A549 (cell line): ENCODE results near the gene GPR139. TPM values are rescaled to one million over a fixed set of nuclear protein-coding genes. Genes with fewer than 3 reads are reported as not detected.

Experiments
- ATAC-seq, 2 experiments: fragments of 200-7000 bp in 1 of 2; fragments of >200 bp in 1 of 2; cut with Nextera tagmentation in 1 of 2; cut with Tn5 transposase in 1 of 2; 3 replicates each; pipeline versions ENCODE4 v1.8.0 to v1.9.1; 2018 to 2020; ENCODE audit warnings: mild to moderate bottlenecking in 1 of 2, moderate library complexity in 1 of 2
- CTCF ChIA-PET: fragments of 300-600 bp; sonication (Branson Sonifier 250); formaldehyde crosslinking; extraction: SDS; loops from one replicate; lab custom pipeline; 2021; ENCODE audit warnings: antibody characterized with exemption, inconsistent platforms; lab: Yijun Ruan, JAX
- POLR2A ChIA-PET: fragments of 350-600 bp; formaldehyde crosslinking; extraction: SDS; loops from one replicate; lab custom pipeline; 2021; ENCODE audit warnings: antibody characterized with exemption, inconsistent platforms; lab: Yijun Ruan, JAX
- DNase-seq, 2 experiments: peaks; one replicate each; pipeline versions ENCODE4 v3.0.0 to v3.0.0-alpha.2; 2011 to 2016; ENCODE audit warnings: low read depth in 1 of 2, low spot score in 1 of 2
- FAIRE-seq: peaks from 2 replicates; lab custom pipeline; 2011; peaks lifted over from hg19 to GRCh38; lab: Jason Lieb, UNC
- H3K27ac ChIP-seq, 2 experiments: fragments of >200 bp; sonication (Bioruptor Twin); formaldehyde crosslinking; 3 replicates each; pipeline ENCODE4 v1.5.1; 2016 to 2017
- H3K4me1 ChIP-seq: fragments of >200 bp; sonication (Bioruptor Twin); formaldehyde crosslinking; 3 replicates; pipeline ENCODE4 v1.6.1; 2016
- H3K4me2 ChIP-seq: fragments of >200 bp; sonication (Bioruptor Twin); formaldehyde crosslinking; 3 replicates; pipeline ENCODE4 v1.6.1; 2016
- H3K4me3 ChIP-seq: fragments of >200 bp; sonication (Bioruptor Twin); formaldehyde crosslinking; 3 replicates; pipeline ENCODE4 v1.5.1; 2016
- H3K9me3 ChIP-seq: fragments of >200 bp; sonication (Bioruptor Twin); formaldehyde crosslinking; 3 replicates; pipeline ENCODE4 v1.6.1; 2016
- BCL3 ChIP-seq: fragments of >200 bp; sonication (Bioruptor Twin); formaldehyde crosslinking; IDR thresholded peaks from 3 replicates; pipeline ENCODE4 v1.6.1; 2016
- BHLHE40 ChIP-seq: IDR thresholded peaks from 2 replicates; pipeline ENCODE4 v1.6.1; 2012; ENCODE audit warnings: low read depth, low read length, inconsistent platforms
- CEBPB ChIP-seq, 2 experiments: fragments of >200 bp in 1 of 2; sonication (Bioruptor Twin) in 1 of 2; formaldehyde crosslinking in 1 of 2; IDR thresholded peaks; 2 replicates each; pipeline ENCODE4 v1.6.1; 2012 to 2016
- CHD2 ChIP-seq: fragments of 150-350 bp; IDR thresholded peaks from 2 replicates; pipeline ENCODE4 v1.6.1; 2014; ENCODE audit warnings: low read length; ENCODE audit not compliant: partially characterized antibody
- ESRRA ChIP-seq: fragments of 150-350 bp; IDR thresholded peaks from 2 replicates; pipeline ENCODE4 v1.6.1; 2014; ENCODE audit warnings: mild to moderate bottlenecking, low read length, borderline replicate concordance
- GATA3 ChIP-seq: IDR thresholded peaks from 2 replicates; pipeline ENCODE4 v1.6.1; 2012; ENCODE audit warnings: borderline replicate concordance
- HEYL ChIP-seq: fragments of 250-450 bp; sonication (Bioruptor Pico); IDR thresholded peaks from 2 replicates; pipeline ENCODE4 v1.8.0; 2021; ENCODE audit warnings: mild to moderate bottlenecking, moderate library complexity
- HMGXB4 ChIP-seq: fragments of 250-450 bp; sonication (Bioruptor Pico); IDR thresholded peaks from 2 replicates; pipeline ENCODE4 v1.5.0; 2021; ENCODE audit warnings: mild to moderate bottlenecking, moderate library complexity, borderline replicate concordance
- HOXA7 ChIP-seq: fragments of 250-450 bp; sonication (Bioruptor Pico); IDR thresholded peaks from 2 replicates; pipeline ENCODE4 v1.5.0; 2020; ENCODE audit warnings: mild to moderate bottlenecking, moderate library complexity
- JUN ChIP-seq, 2 experiments: fragments of >200 bp; sonication (Bioruptor Twin); formaldehyde crosslinking; IDR thresholded peaks; 2 replicates in 1 of 2; 3 replicates in 1 of 2; pipeline ENCODE4 v1.6.1; 2016 to 2017
- MAZ ChIP-seq: fragments of 150-350 bp; IDR thresholded peaks from 2 replicates; pipeline ENCODE4 v1.6.1; 2014; ENCODE audit warnings: antibody characterized with exemption, low read depth, low read length, borderline replicate concordance
- PHF8 ChIP-seq: fragments of 200-600 bp; sonication (generic); IDR thresholded peaks from 2 replicates; pipeline ENCODE4 v1.6.1; 2016; ENCODE audit warnings: low read depth, mild to moderate bottlenecking, antibody characterized with exemption, moderate library complexity, borderline replicate concordance
- POLR2A ChIP-seq: IDR thresholded peaks from 2 replicates; pipeline ENCODE4 v1.6.1; 2012; ENCODE audit warnings: mild to moderate bottlenecking, low read length
- POLR2AphosphoS2 ChIP-seq: conservative IDR thresholded peaks from 2 replicates; pipeline ENCODE4 v1.6.1; 2012; ENCODE audit warnings: low read length, improper control_type of control experiment, inconsistent platforms
- RAD21 ChIP-seq, 2 experiments: fragments of >200 bp in 1 of 2; sonication (Bioruptor Twin) in 1 of 2; formaldehyde crosslinking in 1 of 2; IDR thresholded peaks in 1 of 2; conservative IDR thresholded peaks in 1 of 2; 2 replicates in 1 of 2; 3 replicates in 1 of 2; pipeline ENCODE4 v1.6.1; 2012 to 2018; ENCODE audit warnings: inconsistent platforms in 1 of 2
- RCOR1 ChIP-seq: fragments of 150-350 bp; IDR thresholded peaks from 2 replicates; pipeline ENCODE4 v1.6.1; 2014; ENCODE audit warnings: antibody characterized with exemption, low read length, low read depth
- RNF2 ChIP-seq: fragments of 200-600 bp; sonication (generic); IDR thresholded peaks from 2 replicates; pipeline ENCODE4 v1.6.1; 2016; ENCODE audit warnings: low read depth, mild to moderate bottlenecking, antibody characterized with exemption, moderate library complexity, borderline replicate concordance
- SREBF2 ChIP-seq: fragments of 450-650 bp; IDR thresholded peaks from 2 replicates; pipeline ENCODE4 v1.6.1; 2014; ENCODE audit warnings: mild to moderate bottlenecking, moderate library complexity
- TP53 ChIP-seq: fragments of 250-450 bp; sonication (Bioruptor Pico); IDR thresholded peaks from 2 replicates; pipeline ENCODE4 v1.5.0; 2021; ENCODE audit warnings: mild to moderate bottlenecking, moderate library complexity
- ZC3H11A ChIP-seq: fragments of 450-650 bp; IDR thresholded peaks from 2 replicates; pipeline ENCODE4 v1.6.1; 2014; ENCODE audit warnings: antibody characterized with exemption, mild to moderate bottlenecking
- ZFP36 ChIP-seq: fragments of 450-650 bp; IDR thresholded peaks from 2 replicates; pipeline ENCODE4 v1.6.1; 2014; ENCODE audit warnings: borderline replicate concordance; ENCODE audit not compliant: partially characterized antibody
- WGBS: methylation state at CpG from one replicate; pipeline ENCODE4 v1.1.6; 2017; ENCODE audit errors: missing lambda C conversion rate; 5-methylcytosine and 5-hydroxymethylcytosine counted together
- polyA plus RNA-seq, 4 experiments: library from polyadenylated mRNA; depleted of rRNA in 3 of 4; stranded (reverse); fragments of >200 nt; fragmentation: RNase III in 1 of 4; extraction: RNeasy Plus Mini Kit Qiagen cat#74134 plus additional on column Dnase treatment in 1 of 4; gene quantifications; 2 replicates in 3 of 4; 3 replicates in 1 of 4; pipeline ENCODE4 v1.2.3, GENCODE V29; 2011 to 2017
- TF ChIP-seq, protein P1 (sequence below): fragments of 450-650 bp; IDR thresholded peaks from 2 replicates; pipeline ENCODE4 v1.6.1; 2014; ENCODE audit warnings: antibody characterized with exemption
- TF ChIP-seq, protein P2 (sequence below): IDR thresholded peaks from 2 replicates; pipeline ENCODE4 v1.6.1; 2012; ENCODE audit warnings: low read depth, borderline replicate concordance
- TF ChIP-seq, protein P3 (sequence below): fragments of 200-600 bp; sonication (generic); IDR thresholded peaks from 2 replicates; pipeline ENCODE4 v1.6.1; 2016; ENCODE audit warnings: antibody characterized with exemption, mild to moderate bottlenecking, moderate library complexity

GPR139 gene
- polyA plus RNA-seq, 2 of the 4 experiments (the other 2 are of a cell fraction), result not detected

- Histone ChIP-seq H3K4me2 (no peak overlapping the region), H3K4me1 (no peaks in the 10 kb centered on the region), H3K9me3 (no peaks in the 10 kb centered on the region), H3K4me3 (no peak overlapping the region), H3K27ac (no peak overlapping the region)
- ChIA-PET POLR2A (no interaction called here), CTCF (no interaction called here)
- no peak for TF ChIP-seq ZFP36
- TF ChIP-seq, protein P1, sequence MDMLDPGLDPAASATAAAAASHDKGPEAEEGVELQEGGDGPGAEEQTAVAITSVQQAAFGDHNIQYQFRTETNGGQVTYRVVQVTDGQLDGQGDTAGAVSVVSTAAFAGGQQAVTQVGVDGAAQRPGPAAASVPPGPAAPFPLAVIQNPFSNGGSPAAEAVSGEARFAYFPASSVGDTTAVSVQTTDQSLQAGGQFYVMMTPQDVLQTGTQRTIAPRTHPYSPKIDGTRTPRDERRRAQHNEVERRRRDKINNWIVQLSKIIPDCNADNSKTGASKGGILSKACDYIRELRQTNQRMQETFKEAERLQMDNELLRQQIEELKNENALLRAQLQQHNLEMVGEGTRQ, result no peak
- TF ChIP-seq, protein P2, sequence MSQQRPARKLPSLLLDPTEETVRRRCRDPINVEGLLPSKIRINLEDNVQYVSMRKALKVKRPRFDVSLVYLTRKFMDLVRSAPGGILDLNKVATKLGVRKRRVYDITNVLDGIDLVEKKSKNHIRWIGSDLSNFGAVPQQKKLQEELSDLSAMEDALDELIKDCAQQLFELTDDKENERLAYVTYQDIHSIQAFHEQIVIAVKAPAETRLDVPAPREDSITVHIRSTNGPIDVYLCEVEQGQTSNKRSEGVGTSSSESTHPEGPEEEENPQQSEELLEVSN, result no peak
- no peak for TF ChIP-seq HEYL (CRISPR knock-in tag)
- TF ChIP-seq POLR2A, result no peak
- no peak for TF ChIP-seq PHF8
- 0% methylated on average over 1 of the region's 1 CpG for WGBS
- FAIRE-seq (no peak), ATAC-seq (no peak), DNase-seq (no peak)
These were observed 23.9 kb downstream of the GPR139 start for GRCh38 chr16:20049831-20050230.

- ATAC-seq (no peak), FAIRE-seq (no peak), DNase-seq (no peak)
- H3K4me2 ChIP-seq, result no peak overlapping the region
- H3K9me3 ChIP-seq, result no peaks in the 10 kb centered on the region
- POLR2A ChIA-PET, result no interaction called here
- TF ChIP-seq GATA3 (no peak), RCOR1 (no peak), BCL3 (no peak), POLR2A (no peak), MAZ (no peak), BHLHE40 (no peak), JUN (IDR thresholded peaks at IDR 0.05) (no peak), TP53 (CRISPR knock-in tag) (no peak), HOXA7 (no peak)
- TF ChIP-seq, protein P3, sequence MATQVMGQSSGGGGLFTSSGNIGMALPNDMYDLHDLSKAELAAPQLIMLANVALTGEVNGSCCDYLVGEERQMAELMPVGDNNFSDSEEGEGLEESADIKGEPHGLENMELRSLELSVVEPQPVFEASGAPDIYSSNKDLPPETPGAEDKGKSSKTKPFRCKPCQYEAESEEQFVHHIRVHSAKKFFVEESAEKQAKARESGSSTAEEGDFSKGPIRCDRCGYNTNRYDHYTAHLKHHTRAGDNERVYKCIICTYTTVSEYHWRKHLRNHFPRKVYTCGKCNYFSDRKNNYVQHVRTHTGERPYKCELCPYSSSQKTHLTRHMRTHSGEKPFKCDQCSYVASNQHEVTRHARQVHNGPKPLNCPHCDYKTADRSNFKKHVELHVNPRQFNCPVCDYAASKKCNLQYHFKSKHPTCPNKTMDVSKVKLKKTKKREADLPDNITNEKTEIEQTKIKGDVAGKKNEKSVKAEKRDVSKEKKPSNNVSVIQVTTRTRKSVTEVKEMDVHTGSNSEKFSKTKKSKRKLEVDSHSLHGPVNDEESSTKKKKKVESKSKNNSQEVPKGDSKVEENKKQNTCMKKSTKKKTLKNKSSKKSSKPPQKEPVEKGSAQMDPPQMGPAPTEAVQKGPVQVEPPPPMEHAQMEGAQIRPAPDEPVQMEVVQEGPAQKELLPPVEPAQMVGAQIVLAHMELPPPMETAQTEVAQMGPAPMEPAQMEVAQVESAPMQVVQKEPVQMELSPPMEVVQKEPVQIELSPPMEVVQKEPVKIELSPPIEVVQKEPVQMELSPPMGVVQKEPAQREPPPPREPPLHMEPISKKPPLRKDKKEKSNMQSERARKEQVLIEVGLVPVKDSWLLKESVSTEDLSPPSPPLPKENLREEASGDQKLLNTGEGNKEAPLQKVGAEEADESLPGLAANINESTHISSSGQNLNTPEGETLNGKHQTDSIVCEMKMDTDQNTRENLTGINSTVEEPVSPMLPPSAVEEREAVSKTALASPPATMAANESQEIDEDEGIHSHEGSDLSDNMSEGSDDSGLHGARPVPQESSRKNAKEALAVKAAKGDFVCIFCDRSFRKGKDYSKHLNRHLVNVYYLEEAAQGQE, result no peak
- TF ChIP-seq, protein P1, result no peak
- no peaks in the 10 kb centered on the region for H3K4me1 ChIP-seq
- H3K27ac ChIP-seq, result no peak overlapping the region
- no peak overlapping the region for H3K4me3 ChIP-seq
- 32% methylated on average over 3 of the region's 3 CpGs for whole genome bisulfite sequencing
- CTCF ChIA-PET, result no interaction called here
These were observed 27.8 kb downstream of the GPR139 start for GRCh38 chr16:20045886-20046285.

- Histone ChIP-seq H3K9me3 (no peaks in the 10 kb centered on the region), H3K27ac (no peak overlapping the region), H3K4me2 (no peak overlapping the region), H3K4me1 (no peaks in the 10 kb centered on the region), H3K4me3 (no peak overlapping the region)
- FAIRE-seq (no peak), ATAC-seq (peak in 1 of 2 experiments; percentile 36; a peak in 2 of 6 replicates), DNase-seq (peak in 1 of 2 experiments; percentile 11)
- ChIA-PET CTCF (interaction anchor here (1.4 kb wide), 1 partner anchor 258 kb away, joined by 3 read pairs; no protein-coding TSS in a partner anchor), POLR2A (no interaction called here)
- WGBS, result 0% methylated on average over 2 of the region's 2 CpGs
- TF ChIP-seq CEBPB (IDR thresholded peaks at IDR 0.05) (no peak), RAD21 (conservative IDR thresholded peaks at IDR 0.05 in 1 of 2, IDR thresholded peaks at IDR 0.05 in 1 of 2) (no peak), HMGXB4 (no peak), ESRRA (no peak), SREBF2 (no peak), POLR2A (no peak), BCL3 (no peak), POLR2AphosphoS2 (no peak), ZC3H11A (no peak), JUN (IDR thresholded peaks at IDR 0.05) (no peak), HEYL (CRISPR knock-in tag) (no peak), RNF2 (no peak), CHD2 (no peak)
These were observed 30.8 kb downstream of the GPR139 start for GRCh38 chr16:20042848-20043247.
